Mesendoderm (in vitro differentiated cells): ENCODE results near the gene GNLY. TPM values are rescaled to one million over a fixed set of nuclear protein-coding genes. Genes with fewer than 3 reads are reported as not detected.
A peak's percentile ranks its signal among the peaks of the same experiment; 100 is the strongest.

Experiments
- DNase-seq: peaks from one replicate; pipeline ENCODE4 v3.0.0; 2013
- H2AK5ac ChIP-seq: 2 replicates; pipeline ENCODE4 v1.6.1; 2013; ENCODE audit warnings: low read length, inconsistent platforms
- H2BK120ac ChIP-seq: 2 replicates; pipeline ENCODE4 v1.6.1; 2013; ENCODE audit warnings: low read depth, mild to moderate bottlenecking, low read length, moderate library complexity, mixed read lengths
- H2BK15ac ChIP-seq: replicated peaks from 2 replicates; pipeline ENCODE4 v1.6.1; 2013; ENCODE audit warnings: low read depth, mild to moderate bottlenecking, moderate library complexity
- H2BK5ac ChIP-seq: 2 replicates; pipeline ENCODE4 v1.6.1; 2013; ENCODE audit warnings: low read length, inconsistent platforms
- H3K18ac ChIP-seq: 2 replicates; pipeline ENCODE4 v1.6.1; 2013; ENCODE audit warnings: mild to moderate bottlenecking, low read length, mixed read lengths
- H3K23ac ChIP-seq: one replicate; pipeline ENCODE4 v1.6.1; 2013; ENCODE audit warnings: low read length
- H3K27ac ChIP-seq: 2 replicates; pipeline ENCODE4 v1.5.1; 2013; ENCODE audit warnings: low read depth, mild to moderate bottlenecking, inconsistent platforms, low read length, moderate library complexity
- H3K27me3 ChIP-seq: 2 replicates; pipeline ENCODE4 v1.6.1; 2013; ENCODE audit warnings: low read length, control low read depth, mild to moderate bottlenecking, inconsistent platforms; ENCODE audit not compliant: insufficient read depth, poor library complexity
- H3K36me3 ChIP-seq: 2 replicates; pipeline ENCODE4 v1.6.1; 2013; ENCODE audit warnings: low read length, inconsistent platforms; ENCODE audit not compliant: control insufficient read depth, insufficient read depth
- H3K4ac ChIP-seq: one replicate; pipeline ENCODE4 v1.6.1; 2013; ENCODE audit warnings: low read depth, mild to moderate bottlenecking, low read length, moderate library complexity
- H3K4me1 ChIP-seq: 2 replicates; pipeline ENCODE4 v1.6.1; 2013; ENCODE audit warnings: low read depth, low read length, inconsistent platforms; ENCODE audit not compliant: control insufficient read depth
- H3K4me2 ChIP-seq: 2 replicates; pipeline ENCODE4 v1.6.1; 2013; ENCODE audit warnings: low read length
- H3K4me3 ChIP-seq: 2 replicates; pipeline ENCODE4 v1.5.1; 2013; ENCODE audit warnings: mild to moderate bottlenecking, low read length
- H3K56ac ChIP-seq: one replicate; pipeline ENCODE4 v1.6.1; 2013; ENCODE audit warnings: low read length
- H3K79me1 ChIP-seq: 2 replicates; pipeline ENCODE4 v1.6.1; 2013; ENCODE audit warnings: low read length, inconsistent platforms
- H3K79me2 ChIP-seq: 2 replicates; pipeline ENCODE4 v1.6.1; 2013; ENCODE audit warnings: mild to moderate bottlenecking, low read length; ENCODE audit not compliant: control insufficient read depth, insufficient read depth
- H3K9ac ChIP-seq: 2 replicates; pipeline ENCODE4 v1.6.1; 2013; ENCODE audit warnings: low read length, inconsistent platforms
- H4K5ac ChIP-seq: one replicate; pipeline ENCODE4 v1.6.1; 2013; ENCODE audit warnings: low read length
- H4K8ac ChIP-seq: one replicate; pipeline ENCODE4 v1.6.1; 2013; ENCODE audit warnings: low read depth, mild to moderate bottlenecking, control low read depth, low read length, moderate library complexity
- WGBS: extraction: QIAGEN DNeasy Blood & Tissue Kit; methylation state at CpG from one replicate; pipeline ENCODE4 v1.1.7; 2013; ENCODE audit warnings: low lambda C conversion rate, missing lambda C conversion rate; ENCODE audit not compliant: insufficient coverage; ENCODE audit errors: extremely low coverage; 5-methylcytosine and 5-hydroxymethylcytosine counted together
- polyA plus RNA-seq, 2 experiments: library from polyadenylated mRNA; stranded (reverse); fragments of 200-250 nt; gene quantifications; one replicate each; pipeline ENCODE4 v1.2.3, GENCODE V29; 2013

Gene GNLY
- polyA plus RNA-seq (2013, experiment 1 of 2) = not detected
- not detected for polyA plus RNA-seq (2013, experiment 2 of 2)

- Histone ChIP-seq H4K5ac (no peak within 1 kb of the TSS), H3K18ac (no peak within 1 kb of the TSS), H2BK5ac (no peak within 1 kb of the TSS), H3K79me1 (no peaks in the 10 kb centered on the region), H3K23ac (no peak within 1 kb of the TSS), H2BK120ac (no peak within 1 kb of the TSS), H3K27ac (no peak within 1 kb of the TSS), H3K56ac (no peak within 1 kb of the TSS), H3K79me2 (no peaks in the 10 kb centered on the region), H3K27me3 (no peaks in the 10 kb centered on the region), H2AK5ac (no peak within 1 kb of the TSS), H3K36me3 (no peaks in the 10 kb centered on the region), H4K8ac (no peak within 1 kb of the TSS), H2BK15ac (no peak within 1 kb of the TSS), H3K4me3 (no peak within 1 kb of the TSS), H3K4me2 (no peak within 1 kb of the TSS), H3K4ac (no peak within 1 kb of the TSS), H3K4me1 (no peaks in the 10 kb centered on the region), H3K9ac (no peak within 1 kb of the TSS)
- WGBS = no CpG with 5 or more reads among the region's 15 CpGs
- DNase-seq = no peak
Measured at GRCh38 chr2:85694052-85695025, at the start of gene GNLY. Gene GNLY (plus strand): TSS chr2:85694358. CDS start chr2:85694419, 61 bp downstream.

- peaks cover 32% of the 10 kb centered on the region for H3K36me3 ChIP-seq
- H4K5ac ChIP-seq = no peak overlapping the region
- H3K4me3 ChIP-seq = no peak overlapping the region
- H3K27ac ChIP-seq = no peak overlapping the region
- no CpG with 5 or more reads among the region's 8 CpGs for WGBS
- no peaks in the 10 kb centered on the region for H3K27me3 ChIP-seq
- no peaks in the 10 kb centered on the region for H3K79me1 ChIP-seq
- H4K8ac ChIP-seq = no peak overlapping the region
- H3K9ac ChIP-seq = no peak overlapping the region
- H2BK5ac ChIP-seq = no peak overlapping the region
- H3K56ac ChIP-seq = no peak overlapping the region
- H2AK5ac ChIP-seq = no peak overlapping the region
- no peak overlapping the region for H3K18ac ChIP-seq
- no peak overlapping the region for H3K4me2 ChIP-seq
- no peaks in the 10 kb centered on the region for H3K79me2 ChIP-seq
- no peak overlapping the region for H2BK15ac ChIP-seq
- no peak overlapping the region for H3K4ac ChIP-seq
- no peak for DNase-seq
- no peak overlapping the region for H2BK120ac ChIP-seq
- no peak overlapping the region for H3K23ac ChIP-seq
- H3K4me1 ChIP-seq = no peaks in the 10 kb centered on the region
Measured at GRCh38 chr2:85644909-85645308, 49.2 kb upstream of the GNLY start.

- no peak overlapping the region for H2BK120ac ChIP-seq
- H3K56ac ChIP-seq = no peak overlapping the region
- no peaks in the 10 kb centered on the region for H3K79me2 ChIP-seq
- no peaks in the 10 kb centered on the region for H3K27me3 ChIP-seq
- H2BK5ac ChIP-seq = no peak overlapping the region
- no peak overlapping the region for H3K27ac ChIP-seq
- no peak overlapping the region for H3K9ac ChIP-seq
- no peak overlapping the region for H4K8ac ChIP-seq
- no peaks in the 10 kb centered on the region for H3K4me1 ChIP-seq
- no peak overlapping the region for H3K18ac ChIP-seq
- no peak overlapping the region for H2AK5ac ChIP-seq
- no peak overlapping the region for H3K4ac ChIP-seq
- no CpG with 5 or more reads among the region's 2 CpGs for WGBS
- H3K79me1 ChIP-seq = no peaks in the 10 kb centered on the region
- H3K36me3 ChIP-seq = peaks cover 29% of the 10 kb centered on the region
- no peak for DNase-seq
- H4K5ac ChIP-seq = no peak overlapping the region
- no peak overlapping the region for H3K23ac ChIP-seq
- no peak overlapping the region for H2BK15ac ChIP-seq
- no peak overlapping the region for H3K4me2 ChIP-seq
- no peak overlapping the region for H3K4me3 ChIP-seq
Measured at GRCh38 chr2:85646166-85646565, 48.0 kb upstream of the GNLY start.

- Histone ChIP-seq H3K4ac (no peak overlapping the region), H2AK5ac (no peak overlapping the region), H4K5ac (no peak overlapping the region), H3K23ac (no peak overlapping the region), H2BK120ac (no peak overlapping the region), H4K8ac (no peak overlapping the region), H2BK15ac (no peak overlapping the region), H3K36me3 (peaks cover 23% of the 10 kb centered on the region), H3K9ac (no peak overlapping the region), H3K79me2 (no peaks in the 10 kb centered on the region), H3K79me1 (no peaks in the 10 kb centered on the region), H3K56ac (no peak overlapping the region), H3K4me2 (no peak overlapping the region), H3K4me1 (no peaks in the 10 kb centered on the region), H2BK5ac (no peak overlapping the region), H3K4me3 (no peak overlapping the region), H3K27me3 (no peaks in the 10 kb centered on the region), H3K27ac (no peak overlapping the region), H3K18ac (no peak overlapping the region)
- no peak for DNase-seq
- WGBS = no CpG with 5 or more reads among the region's 10 CpGs
Measured at GRCh38 chr2:85647823-85648526, 46.2 kb upstream of the GNLY start.

- WGBS = no CpG with 5 or more reads among the region's 2 CpGs
- Histone ChIP-seq H4K8ac (no peak overlapping the region), H3K56ac (no peak overlapping the region), H3K79me1 (no peaks in the 10 kb centered on the region), H3K4me3 (no peak overlapping the region), H3K4ac (no peak overlapping the region), H2BK120ac (no peak overlapping the region), H3K27me3 (no peaks in the 10 kb centered on the region), H2BK5ac (no peak overlapping the region), H3K18ac (no peak overlapping the region), H3K4me2 (no peak overlapping the region), H3K79me2 (no peaks in the 10 kb centered on the region), H3K9ac (no peak overlapping the region), H2AK5ac (no peak overlapping the region), H3K27ac (no peak overlapping the region), H4K5ac (no peak overlapping the region), H3K36me3 (peaks cover 23% of the 10 kb centered on the region), H3K4me1 (no peaks in the 10 kb centered on the region), H3K23ac (no peak overlapping the region), H2BK15ac (no peak overlapping the region)
- peak; percentile 45 for DNase-seq
Measured at GRCh38 chr2:85648619-85649018, 45.5 kb upstream of the GNLY start.
